ENCODE data around the gene ZFP69.

ZFP69 gene

GRCh38 chr1:40508375-40509341, 31.6 kb downstream of the ZFP69 start, which contains the start of gene EXO5:
EXO5 (plus strand) TSS chr1:40508767; CDS start chr1:40514545, 5,778 bp downstream.
- DNase-seq (ENCODE audit: low read depth in 3 of 3), result peak; percentile 75 to 86 (median 78)

DNA sequence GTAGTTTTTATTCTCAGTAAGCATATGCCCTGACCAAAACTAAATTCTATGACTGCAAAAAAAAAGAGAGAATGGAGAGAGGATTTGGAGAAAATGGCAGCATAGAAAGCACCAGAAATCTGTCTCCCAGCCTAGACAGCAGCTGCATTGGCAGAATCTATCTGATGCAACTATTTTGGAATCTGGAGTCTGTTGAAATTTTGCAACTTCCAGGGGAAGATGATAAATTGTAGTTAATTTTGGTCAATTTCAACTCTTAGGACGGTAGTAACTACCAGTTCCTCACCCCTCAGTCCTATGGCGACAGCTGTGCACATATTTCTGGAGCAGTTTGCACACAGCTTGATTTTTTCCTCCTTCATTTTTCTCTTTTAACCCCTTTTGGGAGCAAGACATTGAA, 42.4 kb downstream of the ZFP69 start:
- DNase-seq (ENCODE audit: low read depth in 3 of 3), result no peak

DNA sequence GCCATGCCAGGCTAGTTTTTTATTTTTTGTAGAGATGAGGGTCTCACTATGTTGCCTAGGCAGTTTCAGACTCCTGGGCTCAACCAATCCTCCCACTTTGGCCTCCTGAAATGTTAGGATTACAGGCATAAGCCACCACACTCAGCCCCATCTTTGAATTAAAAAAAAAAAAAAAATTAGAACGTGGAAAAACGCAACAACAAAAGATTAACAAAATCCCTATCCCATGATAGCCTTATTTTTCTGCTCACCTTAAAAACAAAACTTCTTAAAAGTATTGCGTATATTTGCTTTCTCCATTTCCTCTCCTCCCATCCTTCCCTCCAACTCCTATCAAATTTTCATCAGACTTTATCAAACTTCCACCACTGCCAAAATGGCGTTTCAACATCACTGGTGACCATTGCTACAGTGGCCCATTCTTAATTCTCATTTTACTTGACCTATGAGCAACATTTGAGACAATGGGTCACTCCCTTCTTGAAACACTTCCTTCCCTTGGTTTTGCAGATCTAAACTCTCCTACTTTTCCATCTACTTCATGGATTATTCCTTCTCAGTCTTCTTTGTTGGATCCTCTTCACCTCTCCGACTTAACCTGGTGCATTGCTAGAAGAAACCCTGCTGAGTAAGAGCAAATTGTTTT, 53.8 kb downstream of the ZFP69 start:
- DNase-seq (ENCODE audit: low read depth in 3 of 3), result no peak

DNA sequence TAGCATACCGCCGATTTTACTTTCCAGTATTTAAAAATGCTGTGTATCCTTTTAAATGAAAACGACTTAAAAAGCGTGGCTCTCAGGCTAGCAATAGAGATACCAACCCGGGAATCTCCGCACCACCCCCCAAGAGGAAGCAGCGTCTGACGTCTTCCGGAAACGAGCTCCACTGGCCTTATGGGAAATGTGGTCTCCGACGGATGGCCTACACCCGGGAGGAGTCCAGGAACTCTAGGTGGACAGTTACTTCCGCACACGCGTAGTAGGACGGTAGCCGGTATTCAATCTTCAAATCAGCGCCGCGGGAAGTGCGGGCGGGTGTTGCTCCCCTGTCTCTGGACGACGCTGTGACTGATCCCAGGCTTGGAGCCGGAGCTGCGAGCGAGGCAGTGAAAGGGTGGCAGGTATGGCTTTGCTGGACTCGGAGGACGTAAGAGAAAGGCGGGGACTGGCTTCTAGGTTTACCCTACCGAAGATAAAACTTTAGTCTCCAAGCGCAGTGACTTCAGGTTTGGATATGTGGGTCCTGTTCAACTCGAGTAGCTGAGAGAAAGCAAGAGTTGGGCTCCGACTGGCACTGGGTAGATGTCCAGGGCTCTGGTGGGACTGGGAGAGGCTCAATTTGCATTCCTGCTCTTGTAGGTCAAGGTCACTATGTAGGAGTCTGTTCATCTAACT, 54.4 kb downstream of the ZFP69 start, which contains the start of gene ZNF684:
Gene ZNF684, plus strand, starts transcription at position 257 of the 681 bp plus-strand sequence. CDS start 1,530 bp downstream, outside the sequence.
- DNase-seq (ENCODE audit: low read depth in 3 of 3), result peak; percentile 70 to 84 (median 75)

GRCh38 chr1:40532062-40532389, 54.9 kb downstream of the ZFP69 start:
- DNase-seq (ENCODE audit: low read depth in 3 of 3), result no peak

- DNase-seq (ENCODE audit: low read depth in 3 of 3), result peak in 1 of 3 experiments; percentile 11
Measured at GRCh38 chr1:40532844-40533424, 55.8 kb downstream of the ZFP69 start.

GRCh38 chr1:40534589-40534988, 57.5 kb downstream of the ZFP69 start:
- DNase-seq (ENCODE audit: low read depth in 3 of 3), result no peak

- DNase-seq (ENCODE audit: low read depth in 3 of 3), result no peak
Measured at GRCh38 chr1:40535732-40536131, 58.6 kb downstream of the ZFP69 start.

GRCh38 chr1:40539338-40539737, 62.2 kb downstream of the ZFP69 start:
- DNase-seq (ENCODE audit: low read depth in 3 of 3), result no peak
